Effector memory CD8-positive, alpha-beta T cell (primary cell): ENCODE data around the gene RPL14.
"Not testable (repeated sequence)": the region's sequence is repeated elsewhere in the genome, so short reads cannot be mapped to it uniquely, and the experiment has no call there.

Experiments
- ATAC-seq: fragments of 150-1000 bp; cut with Tn5 transposase; replicated peaks from 2 replicates; pipeline ENCODE4 v1.10.0; 2021; ENCODE audit warnings: mild to moderate bottlenecking, moderate library complexity
- DNase-seq, 3 experiments: peaks; one replicate each; pipeline ENCODE4 v3.0.0; 2021
- H3K27ac Mint-ChIP-seq, 2 donors: one replicate each; pipeline ENCODE4 v1.8.0; 2022; ENCODE audit warnings: mild to moderate bottlenecking in 2 of 2, mixed read lengths in 2 of 2, moderate library complexity in 2 of 2
- H3K27me3 Mint-ChIP-seq, 2 donors: one replicate each; pipeline ENCODE4 v1.8.0; 2022; ENCODE audit warnings: mixed read lengths in 2 of 2
- H3K36me3 Mint-ChIP-seq: one replicate; pipeline ENCODE4 v1.8.0; 2022; ENCODE audit warnings: mild to moderate bottlenecking, moderate library complexity, mixed read lengths; ENCODE audit not compliant: insufficient read depth
- H3K4me1 Mint-ChIP-seq, 2 donors: one replicate each; pipeline ENCODE4 v1.8.0; 2022; ENCODE audit warnings: low read depth in 2 of 2, mixed read lengths in 2 of 2
- H3K4me3 Mint-ChIP-seq, 2 donors: one replicate each; pipeline ENCODE4 v1.8.0; 2022; ENCODE audit warnings: mild to moderate bottlenecking in 2 of 2, mixed read lengths in 2 of 2, moderate library complexity in 2 of 2
- H3K9me3 Mint-ChIP-seq, 2 donors: one replicate each; pipeline ENCODE4 v1.8.0; 2022; ENCODE audit warnings: mixed read lengths in 2 of 2

The RPL14 gene

GRCh38 chr3:40452562-40452875 is 4.6 kb upstream of the RPL14 start:
- H3K9me3 Mint-ChIP-seq = peaks cover 0 to 3% of the 10 kb centered on the region in 2 donors
- H3K27me3 Mint-ChIP-seq = no peaks in the 10 kb centered on the region
- DNase-seq (no peak), ATAC-seq (no peak)
- H3K27ac Mint-ChIP-seq = peak overlapping the region; percentile 95 to 99
- H3K36me3 Mint-ChIP-seq = peaks cover 20% of the 10 kb centered on the region
- H3K4me1 Mint-ChIP-seq = peaks cover 17 to 22% of the 10 kb centered on the region in 2 donors
- peak overlapping the region; percentile 88 to 89 for H3K4me3 Mint-ChIP-seq

GRCh38 chr3:40452876-40453730 is 4.0 kb upstream of the RPL14 start:
- DNase-seq (peak; percentile 89 to 94 (median 92)), ATAC-seq (peak; percentile 87)
- Mint-ChIP-seq H3K4me3 (peak overlapping the region; percentile 88 to 89), H3K36me3 (peaks cover 24% of the 10 kb centered on the region), H3K4me1 (peaks cover 23 to 27% of the 10 kb centered on the region in 2 donors), H3K9me3 (peaks cover 0 to 3% of the 10 kb centered on the region in 2 donors), H3K27ac (peak overlapping the region; percentile 95 to 99), H3K27me3 (no peaks in the 10 kb centered on the region)

- peaks cover 0 to 3% of the 10 kb centered on the region in 2 donors for H3K9me3 Mint-ChIP-seq
- DNase-seq = no peak
- peaks cover 25 to 33% of the 10 kb centered on the region in 2 donors for H3K4me1 Mint-ChIP-seq
- H3K4me3 Mint-ChIP-seq = peak overlapping the region; percentile 43 to 88
- peak overlapping the region; percentile 95 to 99 for H3K27ac Mint-ChIP-seq
- ATAC-seq = no peak
- H3K27me3 Mint-ChIP-seq = no peaks in the 10 kb centered on the region
- peaks cover 33% of the 10 kb centered on the region for H3K36me3 Mint-ChIP-seq
Observed at GRCh38 chr3:40453933-40454332, 3.2 kb upstream of the RPL14 start.

GRCh38 chr3:40455328-40455727 is 1.8 kb upstream of the RPL14 start:
- Mint-ChIP-seq H3K9me3 (peaks cover 0 to 3% of the 10 kb centered on the region in 2 donors), H3K36me3 (peaks cover 47% of the 10 kb centered on the region), H3K27ac (peak overlapping the region in 1 of 2 donors; percentile 98), H3K27me3 (no peaks in the 10 kb centered on the region), H3K4me3 (peak overlapping the region; percentile 91 to 94), H3K4me1 (peaks cover 25 to 36% of the 10 kb centered on the region in 2 donors)
- DNase-seq = no peak
- ATAC-seq = no peak

- no peak for ATAC-seq
- H3K36me3 Mint-ChIP-seq = peaks cover 58% of the 10 kb centered on the region
- H3K4me3 Mint-ChIP-seq = peak overlapping the region; percentile 91 to 94
- peak overlapping the region; percentile 94 to 98 for H3K27ac Mint-ChIP-seq
- no peak for DNase-seq
- peaks cover 0 to 3% of the 10 kb centered on the region in 2 donors for H3K9me3 Mint-ChIP-seq
- H3K4me1 Mint-ChIP-seq = peaks cover 25 to 37% of the 10 kb centered on the region in 2 donors
- H3K27me3 Mint-ChIP-seq = no peaks in the 10 kb centered on the region
Observed at GRCh38 chr3:40456279-40456939, 730 bp upstream of the RPL14 start.

GRCh38 chr3:40458473-40458872 is 1.3 kb downstream of the RPL14 start:
- H3K27ac Mint-ChIP-seq = peak overlapping the region; percentile 94 to 98
- H3K4me1 Mint-ChIP-seq = peaks cover 14 to 25% of the 10 kb centered on the region in 2 donors
- H3K4me3 Mint-ChIP-seq = peak overlapping the region; percentile 91 to 94
- H3K27me3 Mint-ChIP-seq = no peaks in the 10 kb centered on the region
- DNase-seq (no peak), ATAC-seq (no peak)
- peaks cover 0 to 3% of the 10 kb centered on the region in 2 donors for H3K9me3 Mint-ChIP-seq
- peaks cover 70% of the 10 kb centered on the region for H3K36me3 Mint-ChIP-seq

- not testable (repeated sequence) for H3K4me3 Mint-ChIP-seq, H3K27me3 Mint-ChIP-seq, ATAC-seq, H3K27ac Mint-ChIP-seq, DNase-seq, H3K9me3 Mint-ChIP-seq
- Mint-ChIP-seq H3K36me3 (peaks cover 81% of the 10 kb centered on the region), H3K4me1 (peaks cover 22 to 34% of the 10 kb centered on the region in 2 donors)
Observed at GRCh38 chr3:40460481-40460880, 3.3 kb downstream of the RPL14 start.

- Mint-ChIP-seq H3K9me3 (peaks cover 0 to 1% of the 10 kb centered on the region in 2 donors), H3K27me3 (no peaks in the 10 kb centered on the region), H3K4me1 (peaks cover 21 to 34% of the 10 kb centered on the region in 2 donors), H3K36me3 (peaks cover 83% of the 10 kb centered on the region), H3K4me3 (no peak overlapping the region), H3K27ac (peak overlapping the region in 1 of 2 donors; percentile 25)
- DNase-seq (no peak), ATAC-seq (no peak)
Observed at GRCh38 chr3:40461161-40461560, 4.0 kb downstream of the RPL14 start.

GRCh38 chr3:40462838-40463237 is 5.7 kb downstream of the RPL14 start:
- not testable (repeated sequence) for H3K4me3 Mint-ChIP-seq, DNase-seq, H3K9me3 Mint-ChIP-seq, H3K27me3 Mint-ChIP-seq, ATAC-seq
- Mint-ChIP-seq H3K27ac (peak overlapping the region in 1 of 2 donors; percentile 55), H3K36me3 (peaks cover 70% of the 10 kb centered on the region), H3K4me1 (peaks cover 16 to 25% of the 10 kb centered on the region in 2 donors)

- H3K4me3 Mint-ChIP-seq = no peak overlapping the region
- peak overlapping the region in 1 of 2 donors; percentile 55 for H3K27ac Mint-ChIP-seq
- no peaks in the 10 kb centered on the region for H3K9me3 Mint-ChIP-seq
- H3K27me3 Mint-ChIP-seq = no peaks in the 10 kb centered on the region
- peaks cover 11 to 17% of the 10 kb centered on the region in 2 donors for H3K4me1 Mint-ChIP-seq
- peaks cover 64% of the 10 kb centered on the region for H3K36me3 Mint-ChIP-seq
- DNase-seq (no peak), ATAC-seq (no peak)
Observed at GRCh38 chr3:40463579-40463978, 6.4 kb downstream of the RPL14 start.

GRCh38 chr3:40464339-40465110 is 7.4 kb downstream of the RPL14 start:
- ATAC-seq = peak; percentile 99
- no peaks in the 10 kb centered on the region for H3K27me3 Mint-ChIP-seq
- H3K9me3 Mint-ChIP-seq = no peaks in the 10 kb centered on the region
- H3K27ac Mint-ChIP-seq = peak overlapping the region; percentile 32 to 55
- DNase-seq = peak; percentile 14 to 32 (median 18)
- peaks cover 11 to 16% of the 10 kb centered on the region in 2 donors for H3K4me1 Mint-ChIP-seq
- peak overlapping the region; percentile 0 to 51 for H3K4me3 Mint-ChIP-seq
- peaks cover 54% of the 10 kb centered on the region for H3K36me3 Mint-ChIP-seq

- ATAC-seq (no peak), DNase-seq (no peak)
- Mint-ChIP-seq H3K9me3 (no peaks in the 10 kb centered on the region), H3K27ac (peak overlapping the region; percentile 32 to 55), H3K4me1 (peaks cover 11 to 16% of the 10 kb centered on the region in 2 donors), H3K4me3 (no peak overlapping the region), H3K27me3 (no peaks in the 10 kb centered on the region), H3K36me3 (peaks cover 49% of the 10 kb centered on the region)
Observed at GRCh38 chr3:40465111-40465407, 7.9 kb downstream of the RPL14 start.

- no peak overlapping the region for H3K4me3 Mint-ChIP-seq
- peaks cover 45% of the 10 kb centered on the region for H3K36me3 Mint-ChIP-seq
- no peaks in the 10 kb centered on the region for H3K27me3 Mint-ChIP-seq
- peak overlapping the region; percentile 32 to 55 for H3K27ac Mint-ChIP-seq
- DNase-seq (no peak), ATAC-seq (no peak)
- no peaks in the 10 kb centered on the region for H3K9me3 Mint-ChIP-seq
- H3K4me1 Mint-ChIP-seq = peaks cover 11 to 12% of the 10 kb centered on the region in 2 donors
Observed at GRCh38 chr3:40465456-40465855, 8.3 kb downstream of the RPL14 start.
